ENCODE results near the gene LAMA2.

GRCh38 chr6:129368970-129369369, 486.0 kb downstream of the LAMA2 start:
- TF ChIP-seq CTCF (IDR thresholded peaks at IDR 0.05; ENCODE audit: insufficient read depth, low read depth, low read length) (no peak), EZH2 (IDR thresholded peaks at IDR 0.05; ENCODE audit: insufficient read depth, low read length) (no peak)
